MCF 10A (cell line): ENCODE measurements around the gene BBS1. TPM values are rescaled to one million over a fixed set of nuclear protein-coding genes. Genes with fewer than 3 reads are reported as not detected.

Experiments used
- BruUV-seq: library from RNA; stranded (reverse); fragments of 400-500 nt; replicated peaks from 2 replicates; lab custom pipeline; 2021; lab: Mats Ljungman, UMichigan
- CTCF ChIA-PET: fragments of 300-600 bp; sonication (Branson Sonifier 250); formaldehyde crosslinking; extraction: SDS; loops from one replicate; lab custom pipeline; 2021; ENCODE audit warnings: antibody characterized with exemption, inconsistent platforms; lab: Yijun Ruan, JAX
- POLR2A ChIA-PET: fragments of 300-600, 350-650 bp; sonication (Branson Sonifier 250); formaldehyde crosslinking; extraction: SDS; loops from one replicate; lab custom pipeline; 2020; ENCODE audit warnings: antibody characterized with exemption, inconsistent platforms; lab: Yijun Ruan, JAX
- DNase-seq: peaks from one replicate; pipeline ENCODE4 v3.0.0-alpha.2; 2018; ENCODE audit not compliant: unreplicated experiment
- H3K27ac Mint-ChIP-seq: one replicate; pipeline ENCODE4 v1.8.0; 2022; ENCODE audit warnings: mild to moderate bottlenecking, low read depth, mixed read lengths; ENCODE audit not compliant: unreplicated experiment
- H3K27me3 Mint-ChIP-seq: one replicate; pipeline ENCODE4 v1.8.0; 2022; ENCODE audit warnings: mixed read lengths; ENCODE audit not compliant: insufficient read depth, unreplicated experiment
- H3K36me3 Mint-ChIP-seq: one replicate; pipeline ENCODE4 v1.8.0; 2022; ENCODE audit warnings: mild to moderate bottlenecking, moderate library complexity, mixed read lengths; ENCODE audit not compliant: insufficient read depth, unreplicated experiment
- H3K4me1 Mint-ChIP-seq: one replicate; pipeline ENCODE4 v1.8.0; 2022; ENCODE audit warnings: mixed read lengths; ENCODE audit not compliant: insufficient read depth, unreplicated experiment
- H3K4me3 Mint-ChIP-seq: one replicate; pipeline ENCODE4 v1.8.0; 2022; ENCODE audit warnings: mild to moderate bottlenecking, moderate library complexity, mixed read lengths; ENCODE audit not compliant: unreplicated experiment
- H3K9me3 Mint-ChIP-seq: one replicate; pipeline ENCODE4 v1.8.0; 2022; ENCODE audit warnings: mixed read lengths; ENCODE audit not compliant: unreplicated experiment
- intact Hi-C: fragments of 100-400 bp; cut with micrococcal nuclease; formaldehyde crosslinking; loops from 2 replicates; pipeline ENCODE4 v1.14.1; 2022
- total RNA-seq: library from RNA; stranded (reverse); gene quantifications from 2 replicates; pipeline ENCODE4 v1.2.3, GENCODE V29; 2022
- TF ChIP-seq, protein P1 (sequence below): fragments of 200-600 bp; IDR thresholded peaks from one replicate; pipeline ENCODE4 v1.8.0; 2022; ENCODE audit warnings: antibody characterized with exemption, mild to moderate bottlenecking; ENCODE audit not compliant: unreplicated experiment

The BBS1 gene
- total RNA-seq, 1 experiment from 2014 or later, result 31.7 TPM

- H3K36me3 Mint-ChIP-seq, result peaks cover 30% of the 10 kb centered on the region
- no peaks in the 10 kb centered on the region for H3K27me3 Mint-ChIP-seq
- POLR2A ChIA-PET, result interaction anchor here (0.6 to 3.0 kb wide), 33 partner anchors 8 to 984 kb away, joined by 3 to 65 read pairs (median 4); partner anchors contain the start of genes ACTN3, BBS1, BRMS1 and CTSF
- intact Hi-C loops, result loop anchor here (1.0 to 5.0 kb wide), 4 partner anchors 40 to 199 kb away; partner anchors contain the start of gene RBM14
- CTCF ChIA-PET, result interaction anchor here (0.6 to 2.3 kb wide), 10 partner anchors 10 to 199 kb away, joined by 3 to 9 read pairs (median 5); partner anchors contain the start of gene MRPL11
- BruUV-seq, result TSS peak; percentile 64
- TF ChIP-seq, protein P1, sequence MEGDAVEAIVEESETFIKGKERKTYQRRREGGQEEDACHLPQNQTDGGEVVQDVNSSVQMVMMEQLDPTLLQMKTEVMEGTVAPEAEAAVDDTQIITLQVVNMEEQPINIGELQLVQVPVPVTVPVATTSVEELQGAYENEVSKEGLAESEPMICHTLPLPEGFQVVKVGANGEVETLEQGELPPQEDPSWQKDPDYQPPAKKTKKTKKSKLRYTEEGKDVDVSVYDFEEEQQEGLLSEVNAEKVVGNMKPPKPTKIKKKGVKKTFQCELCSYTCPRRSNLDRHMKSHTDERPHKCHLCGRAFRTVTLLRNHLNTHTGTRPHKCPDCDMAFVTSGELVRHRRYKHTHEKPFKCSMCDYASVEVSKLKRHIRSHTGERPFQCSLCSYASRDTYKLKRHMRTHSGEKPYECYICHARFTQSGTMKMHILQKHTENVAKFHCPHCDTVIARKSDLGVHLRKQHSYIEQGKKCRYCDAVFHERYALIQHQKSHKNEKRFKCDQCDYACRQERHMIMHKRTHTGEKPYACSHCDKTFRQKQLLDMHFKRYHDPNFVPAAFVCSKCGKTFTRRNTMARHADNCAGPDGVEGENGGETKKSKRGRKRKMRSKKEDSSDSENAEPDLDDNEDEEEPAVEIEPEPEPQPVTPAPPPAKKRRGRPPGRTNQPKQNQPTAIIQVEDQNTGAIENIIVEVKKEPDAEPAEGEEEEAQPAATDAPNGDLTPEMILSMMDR, result no peak
- peak overlapping the region; percentile 95 for H3K27ac Mint-ChIP-seq
- peak; percentile 80 for DNase-seq
- peak overlapping the region; percentile 96 for H3K4me3 Mint-ChIP-seq
- H3K9me3 Mint-ChIP-seq, result no peaks in the 10 kb centered on the region
- H3K4me1 Mint-ChIP-seq, result peaks cover 23% of the 10 kb centered on the region
Observed at GRCh38 chr11:66479394-66480116, 30.9 kb upstream of the BBS1 start.

GRCh38 chr11:66480117-66480938 is 30.1 kb upstream of the BBS1 start, which contains the start of gene DPP3:
Gene DPP3 (plus strand): TSS chr11:66480434. CDS start chr11:66482201, 1,767 bp downstream.
- CTCF ChIA-PET, result interaction anchor here (0.6 to 0.8 kb wide), 4 partner anchors 24 to 198 kb away, joined by 3 to 5 read pairs (median 3); no protein-coding TSS in a partner anchor
- BruUV-seq, result TSS peak; percentile 52
- Mint-ChIP-seq H3K4me3 (peak within 1 kb of the TSS; percentile 96), H3K27ac (peak within 1 kb of the TSS; percentile 95), H3K9me3 (no peaks in the 10 kb centered on the region), H3K36me3 (peaks cover 30% of the 10 kb centered on the region), H3K4me1 (peaks cover 23% of the 10 kb centered on the region), H3K27me3 (no peaks in the 10 kb centered on the region)
- TF ChIP-seq, protein P1, result no peak
- intact Hi-C loops, result loop anchor here (1.0 to 5.0 kb wide), 3 partner anchors 41 to 198 kb away; partner anchors contain the start of gene RBM14
- POLR2A ChIA-PET, result interaction anchor here (0.6 to 3.0 kb wide), 33 partner anchors 9 to 983 kb away, joined by 3 to 65 read pairs (median 4); partner anchors contain the start of genes ACTN3, BBS1, BRMS1 and CTSF
- DNase-seq, result peak; percentile 98

- H3K4me3 Mint-ChIP-seq, result no peak overlapping the region
- CTCF ChIA-PET, result no interaction called here
Observed at GRCh38 chr11:66484806-66485380, 25.5 kb upstream of the BBS1 start.

More at GRCh38 chr11:66484806-66485380, 25.5 kb upstream of the BBS1 start:
- Mint-ChIP-seq H3K4me1 (peaks cover 5% of the 10 kb centered on the region), H3K9me3 (no peaks in the 10 kb centered on the region), H3K27ac (no peak overlapping the region), H3K36me3 (peaks cover 40% of the 10 kb centered on the region), H3K27me3 (no peaks in the 10 kb centered on the region)
- intact Hi-C loops, result loop anchor here (5.0 kb wide), 1 partner anchor 132 kb away; the partner anchor contains the start of gene RBM14
- POLR2A ChIA-PET, result no interaction called here
- BruUV-seq, result no TSS peak
- TF ChIP-seq, protein P1, result no peak
- no peak for DNase-seq
